ENCODE results near the gene ADAM22. TPM values are rescaled to one million over a fixed set of nuclear protein-coding genes. Genes with fewer than 3 reads are reported as not detected.

Gene ADAM22
- total and polyA plus RNA-seq, 10 of the 15 experiments (the other 5 are each of a cell fraction or from before 2014, with no cell fraction given): 1.4 to 24.5 (median 7.6) TPM

- BruUV-seq (replicated peaks): no TSS peak
- ChIA-PET CTCF (interaction anchor here (1.5 kb wide), 1 partner anchor 23 kb away, joined by 4 read pairs; no protein-coding TSS in a partner anchor), SMC1A (ENCODE audit: uncharacterized antibody, unreplicated experiment) (interaction anchor here (1.3 kb wide), 1 partner anchor 15 kb away, joined by 3 read pairs; no protein-coding TSS in a partner anchor), RAD21 (ENCODE audit: unreplicated experiment) (no interaction called here), POLR2A (no interaction called here)
- Histone ChIP-seq H4K20me1 (ENCODE audit: control insufficient read depth, insufficient read depth) (no peaks in the 10 kb centered on the region), H3K36me3 (ENCODE audit: control insufficient read depth in 2 of 2, insufficient read depth in 2 of 2, low read length in 1 of 2) (no peaks in the 10 kb centered on the region; a peak in 1 of 4 replicates), H3K4me3 (no peak overlapping the region), H3K9me3 (replicated peaks; ENCODE audit: control insufficient read depth, insufficient read depth, low read length) (no peaks in the 10 kb centered on the region), H3K4me1 (ENCODE audit: control insufficient read depth, insufficient read depth, low read length) (no peaks in the 10 kb centered on the region), H3K27me3 (replicated peaks in 1 of 2; ENCODE audit: control insufficient read depth in 2 of 2, insufficient read depth in 2 of 2, low read length in 1 of 2) (no peaks in the 10 kb centered on the region), H3K4me2 (ENCODE audit: control insufficient read depth, insufficient read depth) (no peak overlapping the region), H3K79me2 (ENCODE audit: control insufficient read depth, insufficient read depth, low read length) (no peaks in the 10 kb centered on the region), H3K9ac (ENCODE audit: control insufficient read depth, insufficient read depth, low read length) (no peak overlapping the region), H3K27ac (ENCODE audit: control insufficient read depth, insufficient read depth) (no peak overlapping the region), H2AFZ (ENCODE audit: control insufficient read depth, low read depth, low read length) (no peak overlapping the region)
- DNase-seq (ENCODE audit: low read depth, low spot score): no peak
- TF ChIP-seq NFYA (IDR thresholded peaks at IDR 0.05; ENCODE audit: borderline replicate concordance, low read depth, low read length): no peak
- intact Hi-C loops (cut with micrococcal nuclease; ENCODE audit: unreplicated experiment) (no loop called here), in situ Hi-C loops (cut with MboI) (no loop called here)
- no peak for FAIRE-seq
- no peak for ATAC-seq
- WGBS (ENCODE audit: insufficient coverage, insufficient replicate concordance, low lambda C conversion rate, missing lambda C conversion rate): 72% methylated on average over 2 of the region's 2 CpGs
Measured at GRCh38 chr7:88146616-88147015, 212.6 kb downstream of the ADAM22 start.

- TF ChIP-seq, protein P1, sequence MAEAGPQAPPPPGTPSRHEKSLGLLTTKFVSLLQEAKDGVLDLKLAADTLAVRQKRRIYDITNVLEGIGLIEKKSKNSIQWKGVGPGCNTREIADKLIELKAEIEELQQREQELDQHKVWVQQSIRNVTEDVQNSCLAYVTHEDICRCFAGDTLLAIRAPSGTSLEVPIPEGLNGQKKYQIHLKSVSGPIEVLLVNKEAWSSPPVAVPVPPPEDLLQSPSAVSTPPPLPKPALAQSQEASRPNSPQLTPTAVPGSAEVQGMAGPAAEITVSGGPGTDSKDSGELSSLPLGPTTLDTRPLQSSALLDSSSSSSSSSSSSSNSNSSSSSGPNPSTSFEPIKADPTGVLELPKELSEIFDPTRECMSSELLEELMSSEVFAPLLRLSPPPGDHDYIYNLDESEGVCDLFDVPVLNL (IDR thresholded peaks at IDR 0.05; ENCODE audit: low read depth, low read length): no peak
- TF ChIP-seq MEF2B (IDR thresholded peaks at IDR 0.05; ENCODE audit: partially characterized antibody, poor library complexity, severe bottlenecking) (no peak), ZBTB40 (IDR thresholded peaks at IDR 0.05; ENCODE audit: borderline replicate concordance) (peak; percentile 79), JUNB (IDR thresholded peaks at IDR 0.05) (no peak)
- CTCF ChIA-PET: interaction anchor here (1.5 kb wide), 1 partner anchor 23 kb away, joined by 4 read pairs; no protein-coding TSS in a partner anchor
- no peaks in the 10 kb centered on the region for H3K4me1 ChIP-seq (ENCODE audit: control insufficient read depth, insufficient read depth, low read length)
Measured at GRCh38 chr7:88147341-88147740, 213.3 kb downstream of the ADAM22 start.

More at GRCh38 chr7:88147341-88147740, 213.3 kb downstream of the ADAM22 start:
- Histone ChIP-seq H3K9me3 (replicated peaks; ENCODE audit: control insufficient read depth, insufficient read depth, low read length) (no peaks in the 10 kb centered on the region), H3K27me3 (replicated peaks in 1 of 2; ENCODE audit: control insufficient read depth in 2 of 2, insufficient read depth in 2 of 2, low read length in 1 of 2) (no peaks in the 10 kb centered on the region), H3K4me2 (ENCODE audit: control insufficient read depth, insufficient read depth) (no peak overlapping the region), H3K9ac (ENCODE audit: control insufficient read depth, insufficient read depth, low read length) (no peak overlapping the region), H3K27ac (ENCODE audit: control insufficient read depth, insufficient read depth) (no peak overlapping the region), H3K36me3 (ENCODE audit: control insufficient read depth in 2 of 2, insufficient read depth in 2 of 2, low read length in 1 of 2) (no peaks in the 10 kb centered on the region; a peak in 1 of 4 replicates), H3K4me3 (no peak overlapping the region), H2AFZ (ENCODE audit: control insufficient read depth, low read depth, low read length) (no peak overlapping the region), H3K79me2 (ENCODE audit: control insufficient read depth, insufficient read depth, low read length) (no peaks in the 10 kb centered on the region), H4K20me1 (ENCODE audit: control insufficient read depth, insufficient read depth) (no peaks in the 10 kb centered on the region)
- RAD21 ChIA-PET (ENCODE audit: unreplicated experiment): no interaction called here
- POLR2A ChIA-PET: no interaction called here
- SMC1A ChIA-PET (ENCODE audit: uncharacterized antibody, unreplicated experiment): interaction anchor here (1.3 kb wide), 1 partner anchor 16 kb away, joined by 3 read pairs; no protein-coding TSS in a partner anchor
- ATAC-seq (no peak), DNase-seq (ENCODE audit: low read depth, low spot score) (no peak), FAIRE-seq (no peak)
- in situ Hi-C loops (cut with MboI) (no loop called here), intact Hi-C loops (cut with micrococcal nuclease; ENCODE audit: unreplicated experiment) (no loop called here)
- BruUV-seq (replicated peaks): no TSS peak

Measured in GM12878 (cell line).